Right lobe of liver (tissue), 6 donors: ENCODE results near the gene EMX2. TPM values are rescaled to one million over a fixed set of nuclear protein-coding genes. Genes with fewer than 3 reads are reported as not detected.

Experiments
- ATAC-seq, 4 donors: fragments of 200-7000 bp; cut with Tn5 transposase; one replicate each; pipeline ENCODE4 v1.9.1; 2020; ENCODE audit warnings: mild to moderate bottlenecking in 4 of 4, moderate library complexity in 4 of 4
- DNase-seq, 3 donors: peaks; one replicate each; pipeline ENCODE4 v3.0.0-alpha.2; 2020
- H3K27ac ChIP-seq, 3 donors: fragments of 200-600 bp; one replicate each; pipeline ENCODE4 v1.8.0; 2022
- H3K27me3 ChIP-seq, 2 donors: fragments of 200-600 bp; one replicate each; pipeline ENCODE4 v1.8.0; 2022
- H3K36me3 ChIP-seq, 4 donors: fragments of 200-600 bp; sonication (generic) in 1 of 4; one replicate each; pipeline versions ENCODE4 v1.5.1 to v1.8.0; 2017 to 2022; ENCODE audit warnings: control low read depth in 1 of 4
- H3K4me1 ChIP-seq, 4 donors: fragments of 200-600 bp; sonication (generic) in 1 of 4; one replicate each; pipeline versions ENCODE4 v1.5.1 to v1.8.0; 2017 to 2022; ENCODE audit warnings: control low read depth in 1 of 4
- H3K4me3 ChIP-seq, 3 donors: fragments of 200-600 bp; one replicate each; pipeline ENCODE4 v1.8.0; 2022
- H3K9me3 ChIP-seq, 4 donors: fragments of 200-600 bp; sonication (generic) in 1 of 4; one replicate each; pipeline versions ENCODE4 v1.5.1 to v1.8.0; 2017 to 2022; ENCODE audit warnings: control low read depth in 1 of 4
- CTCF ChIP-seq, 4 donors: fragments of 200-600 bp in 3 of 4; fragments of 450-650 bp in 1 of 4; IDR thresholded peaks; one replicate each; pipeline versions ENCODE4 v1.5.1 to v1.8.0; 2016 to 2022; ENCODE audit warnings: antibody characterized with exemption in 4 of 4, mild to moderate bottlenecking in 2 of 4
- POLR2A ChIP-seq: fragments of 450-650 bp; IDR thresholded peaks from one replicate; pipeline ENCODE4 v1.6.1; 2017; ENCODE audit warnings: antibody characterized with exemption, mild to moderate bottlenecking
- WGBS: methylation state at CpG from one replicate; pipeline ENCODE4 v1.1.6; 2018; ENCODE audit warnings: low coverage, low lambda C conversion rate; ENCODE audit not compliant: insufficient coverage; ENCODE audit errors: missing lambda C conversion rate; 5-methylcytosine and 5-hydroxymethylcytosine counted together
- intact Hi-C, 2 donors: fragments of 100-400 bp; cut with DNase I; formaldehyde crosslinking; loops; one replicate each; pipeline versions ENCODE4 v1.11.2 to v1.14.1; 2022
- total RNA-seq, 6 experiments: library from RNA; depleted of rRNA in 2 of 6; stranded (reverse); fragments of >200 nt in 2 of 6; fragmentation: NEBNext Ultra II Directional in 3 of 6; extraction: Animal tissue kit (Norgen Biotek cat#: 25700) in 3 of 6; gene quantifications; one replicate each; pipeline versions ENCODE4 v1.1.0 to v1.2.4, GENCODE V29; 2016 to 2023
- donor health status: DM: no; HTN: yes; CAD: no.
- donor health status: DM: no; HTN: no; CAD: no.
- donor health status: DM: no; HTN: no; CAD: no.
- donor health status: DM: no; HTN: yes; CAD: no.
- donor health status: DM: no; HTN: yes; CAD: no.

The EMX2 gene
- total RNA-seq, 6 experiments from 2014 or later = not detected

GRCh38 chr10:117551330-117552155 lies 9.0 kb downstream of the EMX2 start:
- H3K4me3 ChIP-seq = no peak overlapping the region
- ATAC-seq = no peak

GRCh38 chr10:117552156-117552631 lies 9.6 kb downstream of the EMX2 start:
- Histone ChIP-seq H3K9me3 (no peaks in the 10 kb centered on the region), H3K27me3 (peaks cover 5 to 49% of the 10 kb centered on the region in 2 donors), H3K4me1 (no peaks in the 10 kb centered on the region), H3K36me3 (no peaks in the 10 kb centered on the region), H3K27ac (no peak overlapping the region), H3K4me3 (no peak overlapping the region)
- intact Hi-C loops = no loop called here
- TF ChIP-seq CTCF (IDR thresholded peaks at IDR 0.05) (no peak), POLR2A (no peak)
- DNase-seq = no peak
- 2% methylated on average over 16 of the region's 39 CpGs for WGBS
- ATAC-seq = peak in 1 of 4 donors; percentile 28

More at GRCh38 chr10:117551330-117552155, 9.0 kb downstream of the EMX2 start:
- no peaks in the 10 kb centered on the region for H3K36me3 ChIP-seq
- H3K9me3 ChIP-seq = no peaks in the 10 kb centered on the region
- peaks cover 8 to 53% of the 10 kb centered on the region in 2 donors for H3K27me3 ChIP-seq
- TF ChIP-seq CTCF (IDR thresholded peaks at IDR 0.05) = no peak
- no peak for TF ChIP-seq POLR2A
- no peak overlapping the region for H3K27ac ChIP-seq
- H3K4me1 ChIP-seq = no peaks in the 10 kb centered on the region
- intact Hi-C loops = no loop called here
- no peak for DNase-seq
- WGBS = 2% methylated on average over 29 of the region's 45 CpGs

- WGBS = 3% methylated on average over 6 of the region's 13 CpGs
- DNase-seq (no peak), ATAC-seq (no peak)
- peaks cover 5 to 45% of the 10 kb centered on the region in 2 donors for H3K27me3 ChIP-seq
- TF ChIP-seq CTCF (IDR thresholded peaks at IDR 0.05) (no peak), POLR2A (no peak)
- H3K27ac ChIP-seq = no peak overlapping the region
- no peak overlapping the region for H3K4me3 ChIP-seq
- no peaks in the 10 kb centered on the region for H3K4me1 ChIP-seq
- no peaks in the 10 kb centered on the region for H3K9me3 ChIP-seq
- H3K36me3 ChIP-seq = no peaks in the 10 kb centered on the region
- intact Hi-C loops = no loop called here
Observed at GRCh38 chr10:117552701-117553141, 10.2 kb downstream of the EMX2 start.

- Histone ChIP-seq H3K4me3 (no peak overlapping the region), H3K36me3 (no peaks in the 10 kb centered on the region), H3K27me3 (peaks cover 5 to 45% of the 10 kb centered on the region in 2 donors), H3K9me3 (no peaks in the 10 kb centered on the region), H3K4me1 (no peaks in the 10 kb centered on the region), H3K27ac (no peak overlapping the region)
- 11% methylated on average over 10 of the region's 65 CpGs for WGBS
- DNase-seq (no peak), ATAC-seq (no peak)
- intact Hi-C loops = no loop called here
- TF ChIP-seq CTCF (IDR thresholded peaks at IDR 0.05) = no peak
- no peak for TF ChIP-seq POLR2A
Observed at GRCh38 chr10:117553142-117553814, 10.7 kb downstream of the EMX2 start.
